Limb (tissue), 2 donors: ENCODE data around the gene CCDC137.

ENCODE experiments used
- DNase-seq, 2 donors: peaks; one replicate each; pipeline ENCODE4 v3.0.0-alpha.2; 2016; ENCODE audit errors: extremely low spot score in 2 of 2

CCDC137 gene

GRCh38 chr17:81682565-81683207 is 16.1 kb downstream of the CCDC137 start:
- no peak for DNase-seq

- no peak for DNase-seq
These were observed 16.7 kb downstream of the CCDC137 start for GRCh38 chr17:81683208-81683583.

GRCh38 chr17:81683584-81684441 is 17.3 kb downstream of the CCDC137 start, which contains the start of the genes ARL16 and HGS:
TSS of gene ARL16 (minus strand) at chr17:81683797. CDS start at chr17:81683753, 44 bp downstream.
TSS of gene HGS (plus strand) at chr17:81684011. CDS start at chr17:81684067, 56 bp downstream.
- peak; percentile 99 for DNase-seq

GRCh38 chr17:81684442-81684911 is 17.9 kb downstream of the CCDC137 start:
- DNase-seq: no peak

- DNase-seq: no peak
These were observed 18.6 kb downstream of the CCDC137 start for GRCh38 chr17:81685108-81685507.

GRCh38 chr17:81686614-81687013 is 20.1 kb downstream of the CCDC137 start:
- DNase-seq: no peak

GRCh38 chr17:81687770-81688541 is 21.4 kb downstream of the CCDC137 start:
- DNase-seq: no peak

GRCh38 chr17:81688616-81689015 is 22.1 kb downstream of the CCDC137 start:
- no peak for DNase-seq

GRCh38 chr17:81690066-81690465 is 23.5 kb downstream of the CCDC137 start:
- no peak for DNase-seq

GRCh38 chr17:81690549-81690948 is 24.0 kb downstream of the CCDC137 start:
- no peak for DNase-seq

GRCh38 chr17:81691196-81691595 is 24.7 kb downstream of the CCDC137 start:
- DNase-seq: no peak

- DNase-seq: no peak
These were observed 25.1 kb downstream of the CCDC137 start for GRCh38 chr17:81691608-81692007.

GRCh38 chr17:81693509-81694210 is 27.1 kb downstream of the CCDC137 start:
- no peak for DNase-seq

- DNase-seq: no peak
These were observed 28.3 kb downstream of the CCDC137 start for GRCh38 chr17:81694810-81695209.

GRCh38 chr17:81695211-81695610 is 28.7 kb downstream of the CCDC137 start:
- DNase-seq: no peak

GRCh38 chr17:81695801-81696200 is 29.3 kb downstream of the CCDC137 start:
- no peak for DNase-seq

GRCh38 chr17:81696218-81696941 is 29.8 kb downstream of the CCDC137 start:
- no peak for DNase-seq

- DNase-seq: no peak
These were observed 30.9 kb downstream of the CCDC137 start for GRCh38 chr17:81697261-81698044.
